K562 (cell line): Measurements from ENCODE around the gene KRTAP4-3.

Source experiments
- CBX5 ChIP-seq: IDR thresholded peaks from 2 replicates; pipeline ENCODE4 v1.6.1; 2014; ENCODE audit warnings: low read depth, borderline replicate concordance
- ELF1 ChIP-seq: fragments of 200-800 bp; sonication (Bioruptor generic); IDR thresholded peaks from 2 replicates; pipeline ENCODE4 v1.6.1; 2016; ENCODE audit warnings: missing genetic modification characterization, missing compliant biosample characterization
- EZH2 ChIP-seq: IDR thresholded peaks from 2 replicates; pipeline ENCODE4 v1.6.1; 2012; ENCODE audit warnings: low read depth, mild to moderate bottlenecking, inconsistent platforms, low read length, borderline replicate concordance
- MYNN ChIP-seq, 2 experiments: sonication (generic); formaldehyde crosslinking in 1 of 2; IDR thresholded peaks; 2 replicates each; pipeline versions ENCODE4 v1.5.0 to v1.6.1; 2016 to 2020; ENCODE audit warnings: antibody characterized with exemption in 1 of 2, missing genetic modification reagents in 1 of 2
- NFYB ChIP-seq: IDR thresholded peaks from 2 replicates; pipeline ENCODE4 v1.6.1; 2011; ENCODE audit warnings: mild to moderate bottlenecking, moderate library complexity; ENCODE audit not compliant: insufficient read length; ENCODE audit errors: extremely low read depth
- POLR2A ChIP-seq: fragments of 450-650 bp; conservative IDR thresholded peaks from 2 replicates; pipeline ENCODE4 v1.6.1; 2016
- XRCC4 ChIP-seq: IDR thresholded peaks from one replicate; pipeline ENCODE4 v1.6.1; 2011; ENCODE audit not compliant: insufficient read depth, insufficient read length; ENCODE audit errors: extremely low read depth
- ZNF668 ChIP-seq: fragments of 250-450 bp; sonication (Bioruptor Pico); IDR thresholded peaks from 2 replicates; pipeline ENCODE4 v1.8.0; 2022; ENCODE audit warnings: mild to moderate bottlenecking, inconsistent platforms
- ZNF785 ChIP-seq: fragments of 250-450 bp; sonication (Bioruptor Pico); IDR thresholded peaks from 2 replicates; pipeline ENCODE4 v1.4.0; 2020; ENCODE audit warnings: mild to moderate bottlenecking
- TF ChIP-seq, protein P1 (sequence below): fragments of 250-450 bp; sonication (Bioruptor Pico); IDR thresholded peaks from 2 replicates; pipeline ENCODE4 v1.4.0; 2020; ENCODE audit warnings: mild to moderate bottlenecking
- TF ChIP-seq, protein P2 (sequence below): conservative IDR thresholded peaks from 2 replicates; pipeline ENCODE4 v1.6.1; 2011; ENCODE audit warnings: low read depth, mild to moderate bottlenecking, low read length; ENCODE audit not compliant: control insufficient read depth
- TF ChIP-seq, protein P3 (sequence below): fragments of 250-450 bp; sonication (Bioruptor Pico); IDR thresholded peaks from 2 replicates; pipeline ENCODE4 v1.6.1; 2021; ENCODE audit warnings: mild to moderate bottlenecking

DNA sequence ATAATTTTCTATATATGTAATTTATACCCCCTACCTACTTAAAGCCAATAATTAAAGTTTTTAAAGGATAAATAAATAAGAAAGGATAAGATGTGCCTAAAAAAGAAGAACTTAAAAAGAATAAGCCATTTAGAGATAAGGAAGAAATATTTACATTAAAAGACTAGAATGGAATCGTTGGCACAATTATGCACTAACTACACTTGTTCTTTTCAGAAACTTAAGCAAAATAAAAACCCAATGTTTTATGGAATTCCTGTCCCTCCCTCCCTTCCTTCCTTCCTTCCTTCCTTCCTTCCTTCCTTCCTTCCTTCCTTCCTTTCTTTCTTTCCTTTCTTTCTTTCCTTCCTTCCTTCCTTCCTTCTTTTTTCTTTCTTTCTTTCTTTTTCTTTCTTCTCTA lies 23.2 kb downstream of the KRTAP4-3 start:
- no peak for TF ChIP-seq POLR2A
- TF ChIP-seq, protein P1, sequence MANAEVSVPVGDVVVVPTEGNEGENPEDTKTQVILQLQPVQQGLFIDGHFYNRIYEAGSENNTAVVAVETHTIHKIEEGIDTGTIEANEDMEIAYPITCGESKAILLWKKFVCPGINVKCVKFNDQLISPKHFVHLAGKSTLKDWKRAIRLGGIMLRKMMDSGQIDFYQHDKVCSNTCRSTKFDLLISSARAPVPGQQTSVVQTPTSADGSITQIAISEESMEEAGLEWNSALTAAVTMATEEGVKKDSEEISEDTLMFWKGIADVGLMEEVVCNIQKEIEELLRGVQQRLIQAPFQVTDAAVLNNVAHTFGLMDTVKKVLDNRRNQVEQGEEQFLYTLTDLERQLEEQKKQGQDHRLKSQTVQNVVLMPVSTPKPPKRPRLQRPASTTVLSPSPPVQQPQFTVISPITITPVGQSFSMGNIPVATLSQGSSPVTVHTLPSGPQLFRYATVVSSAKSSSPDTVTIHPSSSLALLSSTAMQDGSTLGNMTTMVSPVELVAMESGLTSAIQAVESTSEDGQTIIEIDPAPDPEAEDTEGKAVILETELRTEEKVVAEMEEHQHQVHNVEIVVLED = no peak
- TF ChIP-seq EZH2 = no peak
- no peak for TF ChIP-seq CBX5
- TF ChIP-seq ZNF668 = no peak
- TF ChIP-seq, protein P2, sequence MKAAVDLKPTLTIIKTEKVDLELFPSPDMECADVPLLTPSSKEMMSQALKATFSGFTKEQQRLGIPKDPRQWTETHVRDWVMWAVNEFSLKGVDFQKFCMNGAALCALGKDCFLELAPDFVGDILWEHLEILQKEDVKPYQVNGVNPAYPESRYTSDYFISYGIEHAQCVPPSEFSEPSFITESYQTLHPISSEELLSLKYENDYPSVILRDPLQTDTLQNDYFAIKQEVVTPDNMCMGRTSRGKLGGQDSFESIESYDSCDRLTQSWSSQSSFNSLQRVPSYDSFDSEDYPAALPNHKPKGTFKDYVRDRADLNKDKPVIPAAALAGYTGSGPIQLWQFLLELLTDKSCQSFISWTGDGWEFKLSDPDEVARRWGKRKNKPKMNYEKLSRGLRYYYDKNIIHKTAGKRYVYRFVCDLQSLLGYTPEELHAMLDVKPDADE = no peak
- TF ChIP-seq, protein P3, sequence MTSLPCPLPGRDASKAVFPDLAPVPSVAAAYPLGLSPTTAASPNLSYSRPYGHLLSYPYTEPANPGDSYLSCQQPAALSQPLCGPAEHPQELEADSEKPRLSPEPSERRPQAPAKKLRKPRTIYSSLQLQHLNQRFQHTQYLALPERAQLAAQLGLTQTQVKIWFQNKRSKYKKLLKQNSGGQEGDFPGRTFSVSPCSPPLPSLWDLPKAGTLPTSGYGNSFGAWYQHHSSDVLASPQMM (CRISPR knock-in tag) = no peak
- TF ChIP-seq NFYB = no peak
- TF ChIP-seq XRCC4 = no peak
- TF ChIP-seq ELF1 (tag) = no peak
- TF ChIP-seq ZNF785 (CRISPR knock-in tag) = no peak
- TF ChIP-seq MYNN (IDR thresholded peaks at IDR 0.05) = no peak
- no peak for TF ChIP-seq MYNN (CRISPR knock-in tag; IDR thresholded peaks at IDR 0.05)
